Neural progenitor cell (in vitro differentiated cells): ENCODE data around the gene KRTAP25-1. TPM values are rescaled to one million over a fixed set of nuclear protein-coding genes. Genes with fewer than 3 reads are reported as not detected.

ENCODE experiments used
- DNase-seq: peaks from one replicate; pipeline ENCODE4 v3.0.0-alpha.2; 2016; ENCODE audit warnings: low spot score
- H2AFZ ChIP-seq: fragments of 200-600 bp; sonication (generic); replicated peaks from 2 replicates; pipeline ENCODE4 v1.6.1; 2016; ENCODE audit warnings: antibody characterized with exemption
- H3F3A ChIP-seq: fragments of 200-600 bp; sonication (generic); 2 replicates; pipeline ENCODE4 v1.6.1; 2016; ENCODE audit warnings: antibody characterized with exemption, low read depth
- H3K27ac ChIP-seq: fragments of 200-600 bp; sonication (generic); 2 replicates; pipeline ENCODE4 v1.5.1; 2016; ENCODE audit warnings: mild to moderate bottlenecking
- H3K27me3 ChIP-seq: fragments of 200-600 bp; sonication (generic); 2 replicates; pipeline ENCODE4 v1.6.1; 2016; ENCODE audit warnings: mild to moderate bottlenecking, moderate library complexity
- H3K36me3 ChIP-seq: fragments of 200-600 bp; sonication (generic); 2 replicates; pipeline ENCODE4 v1.5.1; 2016
- H3K4me1 ChIP-seq: fragments of 200-600 bp; sonication (generic); 2 replicates; pipeline ENCODE4 v1.6.1; 2016; ENCODE audit warnings: mixed run types
- H3K4me2 ChIP-seq: fragments of 200-600 bp; sonication (generic); 2 replicates; pipeline ENCODE4 v1.6.1; 2016
- H3K4me3 ChIP-seq: fragments of 200-600 bp; sonication (generic); 2 replicates; pipeline ENCODE4 v1.5.1; 2016
- H3K79me2 ChIP-seq: fragments of 200-600 bp; sonication (generic); 2 replicates; pipeline ENCODE4 v1.6.1; 2016; ENCODE audit warnings: low read depth
- H3K9ac ChIP-seq: fragments of 200-600 bp; sonication (generic); 2 replicates; pipeline ENCODE4 v1.6.1; 2016
- H3K9me3 ChIP-seq: fragments of 200-600 bp; sonication (generic); 2 replicates; pipeline ENCODE4 v1.5.1; 2016; ENCODE audit warnings: low read depth
- H4K20me1 ChIP-seq: fragments of 200-600 bp; sonication (generic); 2 replicates; pipeline ENCODE4 v1.6.1; 2016; ENCODE audit warnings: low read depth
- H3K27ac Mint-ChIP-seq: 3 replicates; pipeline ENCODE4 v1.8.0; 2021; ENCODE audit warnings: mixed read lengths
- H3K27me3 Mint-ChIP-seq: 2 replicates; pipeline ENCODE4 v1.8.0; 2022; ENCODE audit warnings: low read depth, mild to moderate bottlenecking, inconsistent platforms, moderate library complexity, mixed read lengths; ENCODE audit not compliant: insufficient read depth
- H3K36me3 Mint-ChIP-seq: 3 replicates; pipeline ENCODE4 v1.8.0; 2021; ENCODE audit warnings: mixed read lengths
- H3K4me1 Mint-ChIP-seq: 3 replicates; pipeline ENCODE4 v1.8.0; 2021; ENCODE audit warnings: mixed read lengths
- H3K4me3 Mint-ChIP-seq: 3 replicates; pipeline ENCODE4 v1.8.0; 2021; ENCODE audit warnings: mild to moderate bottlenecking, moderate library complexity, mixed read lengths
- H3K9me3 Mint-ChIP-seq: 3 replicates; pipeline ENCODE4 v1.8.0; 2020; ENCODE audit warnings: mixed read lengths
- CTCF ChIP-seq: fragments of 200-600 bp; sonication (generic); IDR thresholded peaks from 2 replicates; pipeline ENCODE4 v1.5.1; 2017; ENCODE audit warnings: antibody characterized with exemption, mild to moderate bottlenecking
- EZH2 ChIP-seq: fragments of 200-600 bp; sonication (generic); IDR thresholded peaks from 2 replicates; pipeline ENCODE4 v1.6.1; 2017; ENCODE audit warnings: antibody characterized with exemption, mild to moderate bottlenecking, moderate library complexity
- EZH2phosphoT487 ChIP-seq: fragments of 200-600 bp; sonication (generic); IDR thresholded peaks from 2 replicates; pipeline ENCODE4 v1.6.1; 2017; ENCODE audit warnings: antibody characterized with exemption
- total RNA-seq: library from RNA; depleted of rRNA; stranded (reverse); fragments of >200 nt; gene quantifications from 2 replicates; pipeline ENCODE4 v1.2.3, GENCODE V29; 2015; ENCODE audit warnings: low replicate concordance

Gene KRTAP25-1
- total RNA-seq, 1 donor from 2014 or later, result not detected

DNA sequence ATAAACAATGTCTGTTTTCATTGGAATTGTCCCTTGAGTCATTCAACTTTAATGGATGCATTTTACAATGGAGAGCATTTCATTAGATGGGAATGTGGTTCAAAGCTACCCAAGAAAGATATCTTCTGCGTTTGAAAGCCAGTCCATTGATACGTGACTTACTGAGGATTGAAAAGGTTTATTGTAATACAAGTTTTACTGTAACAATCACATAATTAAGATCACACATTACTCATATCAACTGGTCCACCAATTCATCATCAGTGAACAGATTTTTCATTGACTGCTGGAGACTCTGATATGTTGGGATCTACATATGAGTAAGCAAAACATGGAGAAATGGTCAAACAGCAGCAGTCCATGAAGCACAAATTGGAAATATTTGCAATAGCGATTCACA lies 39.4 kb downstream of the KRTAP25-1 start:
- Histone ChIP-seq H3K4me2 (no peak overlapping the region), H3F3A (no peaks in the 10 kb centered on the region), H3K36me3 (no peaks in the 10 kb centered on the region), H3K9ac (no peak overlapping the region), H3K9me3 (no peaks in the 10 kb centered on the region), H3K4me3 (no peak overlapping the region), H3K79me2 (no peaks in the 10 kb centered on the region), H3K27me3 (no peaks in the 10 kb centered on the region), H2AFZ (no peak overlapping the region), H4K20me1 (no peaks in the 10 kb centered on the region), H3K4me1 (no peaks in the 10 kb centered on the region), H3K27ac (no peak overlapping the region)
- Mint-ChIP-seq H3K9me3 (peaks cover 6% of the 10 kb centered on the region), H3K36me3 (no peaks in the 10 kb centered on the region), H3K4me1 (peaks cover 5% of the 10 kb centered on the region), H3K4me3 (no peak overlapping the region), H3K27me3 (no peaks in the 10 kb centered on the region), H3K27ac (no peak overlapping the region)
- no peak for DNase-seq
- TF ChIP-seq CTCF (no peak), EZH2phosphoT487 (no peak), EZH2 (no peak)

DNA sequence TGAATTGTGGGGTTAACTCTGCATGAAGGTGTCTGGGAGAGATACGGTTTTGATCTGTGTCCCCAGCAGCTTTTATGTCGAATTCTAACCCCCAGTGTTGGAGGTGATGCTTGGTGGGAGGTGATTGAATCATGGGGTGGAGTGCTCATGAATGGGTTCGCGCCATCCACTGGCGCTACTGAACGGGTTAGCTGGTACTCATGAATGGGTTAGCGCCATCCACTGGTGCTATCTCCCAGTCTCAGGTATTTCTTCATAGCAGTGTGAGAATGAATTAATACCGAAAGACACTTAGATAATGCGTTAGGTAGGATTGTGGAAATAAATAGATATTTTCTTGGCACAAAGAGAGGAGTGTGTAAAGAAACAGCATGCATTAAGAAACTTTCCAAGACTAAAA lies 40.5 kb downstream of the KRTAP25-1 start:
- Histone ChIP-seq H3K9me3 (no peaks in the 10 kb centered on the region), H3K4me1 (no peaks in the 10 kb centered on the region), H3K79me2 (no peaks in the 10 kb centered on the region), H3K4me2 (no peak overlapping the region), H3K4me3 (no peak overlapping the region), H3K27ac (no peak overlapping the region), H4K20me1 (no peaks in the 10 kb centered on the region), H3K36me3 (no peaks in the 10 kb centered on the region), H3K9ac (no peak overlapping the region), H3F3A (no peaks in the 10 kb centered on the region), H2AFZ (no peak overlapping the region), H3K27me3 (no peaks in the 10 kb centered on the region)
- H3K27ac Mint-ChIP-seq, result no peak overlapping the region
- H3K27me3 Mint-ChIP-seq, result no peaks in the 10 kb centered on the region
- TF ChIP-seq CTCF, result peak; percentile 19
- no peak for TF ChIP-seq EZH2phosphoT487
- H3K36me3 Mint-ChIP-seq, result no peaks in the 10 kb centered on the region
- DNase-seq, result no peak
- peaks cover 12% of the 10 kb centered on the region for H3K4me1 Mint-ChIP-seq
- no peak overlapping the region for H3K4me3 Mint-ChIP-seq
- peaks cover 6% of the 10 kb centered on the region for H3K9me3 Mint-ChIP-seq

DNA sequence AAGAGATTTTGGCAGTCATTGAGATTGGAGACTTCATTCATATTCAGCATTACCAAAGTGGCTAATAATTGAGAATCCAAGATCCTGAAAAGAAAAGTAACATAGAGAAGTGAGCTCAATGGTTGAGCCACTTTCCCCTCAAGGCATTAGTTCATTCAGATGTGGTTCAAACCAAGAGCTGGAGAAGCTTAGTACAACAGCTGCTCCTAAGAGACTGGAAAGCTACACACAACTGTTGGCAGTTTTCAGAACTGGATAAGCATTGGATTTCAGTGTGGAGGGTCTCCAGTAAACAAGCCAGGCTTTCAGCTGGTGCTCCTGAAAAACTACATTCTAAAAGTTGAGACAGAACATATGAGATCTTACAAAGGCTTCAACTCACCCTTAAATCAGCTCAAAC lies 44.3 kb downstream of the KRTAP25-1 start:
- no peak for DNase-seq
- Histone ChIP-seq H3K4me1 (no peaks in the 10 kb centered on the region), H3K4me3 (no peak overlapping the region), H4K20me1 (no peaks in the 10 kb centered on the region), H3K27ac (no peak overlapping the region), H2AFZ (no peak overlapping the region), H3K4me2 (no peak overlapping the region), H3K9ac (no peak overlapping the region), H3K36me3 (no peaks in the 10 kb centered on the region), H3K27me3 (no peaks in the 10 kb centered on the region), H3F3A (no peaks in the 10 kb centered on the region), H3K79me2 (no peaks in the 10 kb centered on the region), H3K9me3 (no peaks in the 10 kb centered on the region)
- H3K36me3 Mint-ChIP-seq, result no peaks in the 10 kb centered on the region
- H3K27me3 Mint-ChIP-seq, result no peaks in the 10 kb centered on the region
- peaks cover 15% of the 10 kb centered on the region for H3K4me1 Mint-ChIP-seq
- H3K4me3 Mint-ChIP-seq, result no peak overlapping the region
- peaks cover 6% of the 10 kb centered on the region for H3K9me3 Mint-ChIP-seq
- no peak overlapping the region for H3K27ac Mint-ChIP-seq
- TF ChIP-seq EZH2 (no peak), EZH2phosphoT487 (no peak)

- Histone ChIP-seq H3K9me3 (no peaks in the 10 kb centered on the region), H3K4me3 (no peak overlapping the region), H2AFZ (no peak overlapping the region), H3K79me2 (no peaks in the 10 kb centered on the region), H3K9ac (no peak overlapping the region), H3K4me2 (no peak overlapping the region), H4K20me1 (no peaks in the 10 kb centered on the region), H3K27me3 (no peaks in the 10 kb centered on the region), H3K36me3 (no peaks in the 10 kb centered on the region), H3F3A (no peaks in the 10 kb centered on the region), H3K27ac (no peak overlapping the region), H3K4me1 (no peaks in the 10 kb centered on the region)
- H3K9me3 Mint-ChIP-seq, result no peaks in the 10 kb centered on the region
- H3K36me3 Mint-ChIP-seq, result no peaks in the 10 kb centered on the region
- peaks cover 10% of the 10 kb centered on the region for H3K4me1 Mint-ChIP-seq
- no peak for TF ChIP-seq EZH2
- TF ChIP-seq CTCF, result no peak
- no peak for TF ChIP-seq EZH2phosphoT487
- no peak for DNase-seq
- no peak overlapping the region for H3K27ac Mint-ChIP-seq
- H3K4me3 Mint-ChIP-seq, result no peak overlapping the region
- no peaks in the 10 kb centered on the region for H3K27me3 Mint-ChIP-seq
These were observed 45.6 kb downstream of the KRTAP25-1 start for GRCh38 chr21:30243691-30244090.
